CD4-positive, CD25-positive, alpha-beta regulatory T cell (primary cell): ENCODE results near the gene MYH6. TPM values are rescaled to one million over a fixed set of nuclear protein-coding genes. Genes with fewer than 3 reads are reported as not detected.

Source experiments
- ATAC-seq, 2 donors: fragments of 150-1000 bp; cut with Tn5 transposase; one replicate each; pipeline ENCODE4 v1.10.0; 2021; ENCODE audit warnings: low read depth in 2 of 2, moderate number of reproducible peaks in 2 of 2, moderate library complexity in 1 of 2
- DNase-seq, 3 donors: peaks; one replicate each; pipeline versions ENCODE4 v3.0.0 to v3.0.0-alpha.2; 2012 to 2022; ENCODE audit warnings: mixed read lengths in 1 of 3
- H3K27ac ChIP-seq: one replicate; pipeline ENCODE4 v1.7.0; 2013; ENCODE audit warnings: mild to moderate bottlenecking, low read length; ENCODE audit not compliant: insufficient read depth, poor library complexity, severe bottlenecking
- H3K27me3 ChIP-seq: one replicate; pipeline ENCODE4 v1.7.0; 2013; ENCODE audit warnings: low read length; ENCODE audit not compliant: control insufficient read depth, insufficient read depth
- H3K36me3 ChIP-seq: one replicate; pipeline ENCODE4 v1.7.0; 2013; ENCODE audit warnings: mild to moderate bottlenecking, low read length, moderate library complexity; ENCODE audit not compliant: control insufficient read depth, insufficient read depth
- H3K4me1 ChIP-seq: 2 replicates; pipeline ENCODE4 v1.7.0; 2013; ENCODE audit warnings: mild to moderate bottlenecking, low read length; ENCODE audit not compliant: insufficient read depth, control insufficient read depth, poor library complexity, severe bottlenecking
- H3K4me3 ChIP-seq: one replicate; pipeline ENCODE4 v1.7.0; 2013; ENCODE audit warnings: low read depth, mild to moderate bottlenecking, low read length, moderate library complexity
- H3K9me3 ChIP-seq, 2 experiments: 1 replicate in 1 of 2; 2 replicates in 1 of 2; pipeline ENCODE4 v1.7.0; 2013; ENCODE audit warnings: low read length in 2 of 2, mild to moderate bottlenecking in 1 of 2, moderate library complexity in 1 of 2; ENCODE audit not compliant: control insufficient read depth in 2 of 2
- H3K27ac Mint-ChIP-seq, 3 donors: one replicate each; pipeline ENCODE4 v1.8.0; 2020 to 2022; ENCODE audit warnings: mild to moderate bottlenecking in 3 of 3, mixed read lengths in 3 of 3, moderate library complexity in 2 of 3
- H3K27me3 Mint-ChIP-seq: one replicate; pipeline ENCODE4 v1.8.0; 2022; ENCODE audit warnings: mild to moderate bottlenecking, mixed read lengths
- H3K36me3 Mint-ChIP-seq: one replicate; pipeline ENCODE4 v1.8.0; 2020; ENCODE audit warnings: mixed read lengths
- H3K4me1 Mint-ChIP-seq, 4 donors: one replicate each; pipeline ENCODE4 v1.8.0; 2020 to 2022; ENCODE audit warnings: mixed read lengths in 4 of 4, mild to moderate bottlenecking in 1 of 4
- H3K4me3 Mint-ChIP-seq, 4 donors: one replicate each; pipeline ENCODE4 v1.8.0; 2020 to 2022; ENCODE audit warnings: mild to moderate bottlenecking in 4 of 4, mixed read lengths in 4 of 4, moderate library complexity in 3 of 4
- H3K9me3 Mint-ChIP-seq, 7 donors: one replicate each; pipeline ENCODE4 v1.8.0; 2020 to 2022; ENCODE audit warnings: mixed read lengths in 7 of 7, mild to moderate bottlenecking in 3 of 7, moderate library complexity in 2 of 7
- polyA plus RNA-seq, 4 donors: library from polyadenylated mRNA; unstranded; fragments of 300-500 nt; fragmentation: Illumina TruSeq; gene quantifications; one replicate each; pipeline ENCODE4 v1.2.3, GENCODE V29; 2021
- total RNA-seq: library from RNA; stranded (reverse); gene quantifications from one replicate; pipeline ENCODE4 v1.2.3, GENCODE V29; 2022

MYH6 gene
- total and polyA plus RNA-seq, 5 donors from 2014 or later = not detected

DNA sequence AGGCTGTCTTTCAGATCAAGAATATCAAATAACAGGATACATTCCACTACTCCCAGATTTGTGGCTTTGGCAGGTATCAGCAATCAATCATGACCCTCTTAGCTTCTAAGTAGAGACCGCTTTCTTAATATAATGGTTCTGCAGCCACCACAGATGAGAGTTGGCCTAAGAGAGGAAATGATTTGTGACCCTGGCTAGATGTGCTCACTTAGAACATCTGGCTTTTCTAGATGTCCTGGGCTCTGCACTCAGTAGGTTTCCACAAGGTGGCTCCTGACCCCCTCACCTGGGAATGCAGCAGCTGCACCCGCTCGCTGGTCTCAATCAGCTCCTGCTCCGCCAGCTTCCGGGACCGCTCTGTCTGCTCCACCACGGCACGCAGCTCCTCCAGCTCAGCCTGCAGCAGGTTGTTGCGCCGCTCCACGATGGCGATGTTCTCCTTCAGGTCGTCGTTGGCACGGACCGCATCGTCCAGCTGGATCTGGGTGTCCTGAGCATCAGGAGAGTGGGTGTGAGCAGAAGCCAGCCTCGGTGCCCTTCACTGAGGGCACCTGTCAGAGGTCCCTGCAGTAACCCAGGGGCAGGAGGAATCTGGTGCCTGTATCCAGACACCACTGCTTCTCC is 22.3 kb downstream of the MYH6 start:
- no peaks in the 10 kb centered on the region for H3K4me1 Mint-ChIP-seq
- no peak for DNase-seq
- no peaks in the 10 kb centered on the region for H3K4me1 ChIP-seq
- H3K27me3 ChIP-seq = no peaks in the 10 kb centered on the region
- no peak for ATAC-seq
- no peaks in the 10 kb centered on the region for H3K36me3 ChIP-seq
- no peak overlapping the region for H3K27ac Mint-ChIP-seq
- no peaks in the 10 kb centered on the region for H3K36me3 Mint-ChIP-seq
- no peak overlapping the region for H3K4me3 Mint-ChIP-seq
- H3K27me3 Mint-ChIP-seq = peaks cover 4% of the 10 kb centered on the region
- no peak overlapping the region for H3K4me3 ChIP-seq
- no peaks in the 10 kb centered on the region for H3K9me3 ChIP-seq
- no peak overlapping the region for H3K27ac ChIP-seq
- H3K9me3 Mint-ChIP-seq = peaks cover 0 to 2% (median 0%) of the 10 kb centered on the region in 7 donors

- Histone ChIP-seq H3K27me3 (no peaks in the 10 kb centered on the region), H3K4me3 (no peak overlapping the region), H3K36me3 (no peaks in the 10 kb centered on the region), H3K9me3 (no peaks in the 10 kb centered on the region), H3K4me1 (no peaks in the 10 kb centered on the region), H3K27ac (no peak overlapping the region)
- ATAC-seq = no peak
- Mint-ChIP-seq H3K36me3 (no peaks in the 10 kb centered on the region), H3K9me3 (peaks cover 0 to 2% (median 0%) of the 10 kb centered on the region in 7 donors), H3K4me1 (no peaks in the 10 kb centered on the region), H3K4me3 (no peak overlapping the region), H3K27me3 (peaks cover under 1% of the 10 kb centered on the region), H3K27ac (no peak overlapping the region)
- DNase-seq = no peak
Measured at GRCh38 chr14:23385244-23385641, 22.8 kb downstream of the MYH6 start.

DNA sequence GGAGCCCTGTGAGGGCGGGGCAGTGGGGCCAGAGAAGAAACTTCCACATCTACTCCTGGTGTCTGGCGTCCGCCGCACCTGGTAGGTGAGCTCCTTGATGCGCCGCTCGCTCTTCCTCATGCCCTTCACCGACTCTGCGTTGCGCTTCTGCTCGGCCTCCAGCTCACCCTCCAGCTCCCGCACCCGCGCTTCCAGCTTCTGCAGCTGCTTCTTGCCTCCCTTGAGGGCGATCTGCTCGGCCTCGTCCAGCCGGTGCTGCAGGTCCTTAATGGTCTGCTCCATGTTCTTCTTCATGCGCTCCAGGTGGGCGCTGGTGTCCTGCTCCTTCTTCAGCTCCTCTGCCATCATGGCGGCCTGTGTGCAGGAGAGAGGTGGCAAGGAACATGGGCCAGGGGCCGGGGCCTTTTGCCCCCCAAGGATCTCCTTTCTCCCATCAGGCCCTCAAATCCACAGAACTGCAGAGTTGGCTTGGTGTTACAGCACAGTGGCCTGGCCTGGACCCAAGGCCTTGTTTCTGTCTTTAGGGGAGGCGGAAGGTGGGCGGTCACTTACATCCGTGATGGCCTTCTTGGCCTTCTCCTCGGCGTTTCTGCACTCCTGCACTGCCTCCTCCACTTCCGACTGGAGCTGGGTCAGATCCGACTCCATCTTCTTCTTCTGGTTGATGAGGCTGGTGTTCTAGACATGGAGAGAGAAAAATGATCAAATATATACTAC is 23.6 kb downstream of the MYH6 start:
- Histone ChIP-seq H3K27ac (no peak overlapping the region), H3K36me3 (no peaks in the 10 kb centered on the region), H3K27me3 (no peaks in the 10 kb centered on the region), H3K4me3 (no peak overlapping the region), H3K9me3 (no peaks in the 10 kb centered on the region), H3K4me1 (no peaks in the 10 kb centered on the region)
- Mint-ChIP-seq H3K27ac (no peak overlapping the region), H3K9me3 (no peaks in the 10 kb centered on the region), H3K4me1 (no peaks in the 10 kb centered on the region), H3K4me3 (no peak overlapping the region), H3K36me3 (no peaks in the 10 kb centered on the region), H3K27me3 (no peaks in the 10 kb centered on the region)
- DNase-seq (no peak), ATAC-seq (no peak)

- no peaks in the 10 kb centered on the region for H3K4me1 Mint-ChIP-seq
- DNase-seq (no peak), ATAC-seq (no peak)
- no peaks in the 10 kb centered on the region for H3K36me3 ChIP-seq
- no peak overlapping the region for H3K27ac ChIP-seq
- no peaks in the 10 kb centered on the region for H3K36me3 Mint-ChIP-seq
- H3K27ac Mint-ChIP-seq = no peak overlapping the region
- H3K4me3 Mint-ChIP-seq = no peak overlapping the region
- no peak overlapping the region for H3K4me3 ChIP-seq
- no peaks in the 10 kb centered on the region for H3K27me3 Mint-ChIP-seq
- no peaks in the 10 kb centered on the region for H3K27me3 ChIP-seq
- no peaks in the 10 kb centered on the region for H3K9me3 ChIP-seq
- H3K4me1 ChIP-seq = no peaks in the 10 kb centered on the region
- no peaks in the 10 kb centered on the region for H3K9me3 Mint-ChIP-seq
Measured at GRCh38 chr14:23382731-23383440, 25.2 kb downstream of the MYH6 start.

DNA sequence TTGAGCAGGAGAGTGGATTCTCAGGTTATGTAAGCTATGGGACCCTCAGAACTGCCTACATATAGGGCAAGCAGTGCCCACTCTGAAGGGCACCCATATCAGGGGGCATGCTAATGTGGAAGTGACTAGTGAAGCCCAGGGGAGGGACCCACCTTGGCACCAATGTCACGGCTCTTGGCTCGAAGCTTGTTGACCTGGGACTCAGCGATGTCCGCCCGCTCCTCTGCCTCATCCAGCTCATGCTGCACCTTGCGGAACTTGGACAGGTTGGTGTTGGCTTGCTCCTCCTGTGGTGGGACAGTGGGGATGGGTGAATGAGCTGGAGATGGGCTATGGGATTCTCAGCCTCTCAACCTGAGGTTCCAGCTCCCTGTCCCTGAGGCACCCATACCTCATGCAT is 25.8 kb downstream of the MYH6 start:
- DNase-seq = no peak
- H3K36me3 Mint-ChIP-seq = no peaks in the 10 kb centered on the region
- Histone ChIP-seq H3K9me3 (no peaks in the 10 kb centered on the region), H3K4me1 (no peaks in the 10 kb centered on the region), H3K27me3 (no peaks in the 10 kb centered on the region), H3K4me3 (no peak overlapping the region), H3K36me3 (no peaks in the 10 kb centered on the region), H3K27ac (no peak overlapping the region)
- H3K27ac Mint-ChIP-seq = no peak overlapping the region
- no peaks in the 10 kb centered on the region for H3K4me1 Mint-ChIP-seq
- no peaks in the 10 kb centered on the region for H3K9me3 Mint-ChIP-seq
- ATAC-seq = no peak
- no peak overlapping the region for H3K4me3 Mint-ChIP-seq
- no peaks in the 10 kb centered on the region for H3K27me3 Mint-ChIP-seq

DNA sequence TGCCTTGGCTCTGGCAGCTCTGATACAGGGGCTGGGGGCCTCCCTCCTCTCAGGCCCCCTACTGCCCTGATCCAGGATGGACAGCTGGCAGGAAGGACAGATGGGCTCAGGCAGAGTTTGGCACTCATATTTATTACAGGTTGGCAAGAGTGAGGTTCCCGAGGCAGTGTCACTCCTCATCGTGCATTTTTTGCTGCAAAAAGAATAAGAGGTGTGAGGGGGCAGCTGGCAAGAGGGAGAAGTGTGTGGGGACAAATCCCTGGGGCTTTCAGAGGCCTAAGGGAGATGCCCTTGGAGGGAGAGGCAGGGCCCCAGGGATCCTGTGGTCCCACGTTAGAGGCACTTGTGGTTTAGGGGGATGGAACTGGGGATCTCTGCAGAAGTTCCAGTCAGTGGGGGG is 26.2 kb downstream of the MYH6 start:
- Mint-ChIP-seq H3K4me3 (no peak overlapping the region), H3K9me3 (no peaks in the 10 kb centered on the region), H3K36me3 (no peaks in the 10 kb centered on the region), H3K27ac (no peak overlapping the region), H3K27me3 (no peaks in the 10 kb centered on the region), H3K4me1 (no peaks in the 10 kb centered on the region)
- ATAC-seq (no peak), DNase-seq (no peak)
- Histone ChIP-seq H3K36me3 (no peaks in the 10 kb centered on the region), H3K4me1 (no peaks in the 10 kb centered on the region), H3K27me3 (no peaks in the 10 kb centered on the region), H3K27ac (no peak overlapping the region), H3K9me3 (no peaks in the 10 kb centered on the region), H3K4me3 (no peak overlapping the region)

GRCh38 chr14:23380976-23381375 is 27.1 kb downstream of the MYH6 start:
- Histone ChIP-seq H3K27me3 (no peaks in the 10 kb centered on the region), H3K36me3 (no peaks in the 10 kb centered on the region), H3K4me3 (no peak overlapping the region), H3K9me3 (no peaks in the 10 kb centered on the region), H3K27ac (no peak overlapping the region), H3K4me1 (no peaks in the 10 kb centered on the region)
- ATAC-seq (no peak), DNase-seq (no peak)
- H3K27me3 Mint-ChIP-seq = no peaks in the 10 kb centered on the region
- no peaks in the 10 kb centered on the region for H3K9me3 Mint-ChIP-seq
- H3K4me3 Mint-ChIP-seq = no peak overlapping the region
- H3K4me1 Mint-ChIP-seq = no peaks in the 10 kb centered on the region
- peak overlapping the region in 1 of 3 donors; percentile 12 for H3K27ac Mint-ChIP-seq
- no peaks in the 10 kb centered on the region for H3K36me3 Mint-ChIP-seq
